Measurements from ENCODE around the gene FGF14.

FGF14 gene

DNA sequence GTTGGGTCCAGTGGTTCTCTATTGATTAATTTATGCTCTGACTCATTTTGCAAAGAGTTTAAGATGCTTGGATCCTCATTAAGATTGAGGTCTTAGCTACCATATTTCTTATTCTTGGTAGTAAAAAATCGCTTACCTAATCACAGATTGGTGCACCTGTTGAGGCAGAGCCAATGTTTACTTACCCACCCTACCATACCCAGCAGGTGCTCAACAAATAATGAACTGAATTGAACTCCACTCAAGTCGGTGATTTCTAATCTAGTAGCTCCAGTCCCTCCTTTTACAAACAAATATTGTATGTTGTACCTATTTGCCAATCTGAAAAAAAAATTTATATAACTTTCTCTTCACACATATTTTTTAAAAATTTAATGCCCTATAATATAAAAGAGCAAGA is 361.0 kb downstream of the FGF14 start:
- TF ChIP-seq ZFX (IDR thresholded peaks at IDR 0.05; ENCODE audit: borderline replicate concordance) (no peak), CTCF (IDR thresholded peaks at IDR 0.05) (no peak)

DNA sequence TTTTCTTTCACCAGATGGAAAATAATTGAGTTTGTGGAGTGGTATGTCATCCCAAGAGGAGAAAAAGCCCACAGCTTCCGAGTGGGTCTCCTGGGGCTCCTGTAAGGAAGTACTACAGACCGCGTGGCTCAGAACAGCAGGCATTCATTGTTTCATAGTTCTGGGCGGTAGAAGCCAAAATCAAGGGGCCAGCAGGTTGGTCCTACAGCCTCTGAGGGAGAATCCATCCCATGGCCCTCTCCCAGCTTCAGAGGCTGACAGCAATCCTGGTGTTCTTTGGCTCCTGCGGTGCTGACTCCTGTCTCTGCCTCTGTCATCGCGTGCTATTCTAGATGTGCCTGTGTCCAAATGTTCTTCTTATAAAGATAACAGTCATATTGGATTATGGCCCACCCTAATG is 362.6 kb downstream of the FGF14 start:
- TF ChIP-seq ZFX (IDR thresholded peaks at IDR 0.05; ENCODE audit: borderline replicate concordance): no peak
- TF ChIP-seq CTCF (IDR thresholded peaks at IDR 0.05): no peak
- H3K27ac ChIP-seq: no peak overlapping the region

More for the DNA sequence above, 361.0 kb downstream of the FGF14 start:
- no peak overlapping the region for H3K27ac ChIP-seq

GRCh38 chr13:102038787-102039186 is 363.1 kb downstream of the FGF14 start:
- no peak overlapping the region for H3K27ac ChIP-seq
- no peak for TF ChIP-seq CTCF (IDR thresholded peaks at IDR 0.05)
- no peak for TF ChIP-seq ZFX (IDR thresholded peaks at IDR 0.05; ENCODE audit: borderline replicate concordance)

GRCh38 chr13:102035969-102036368 is 365.9 kb downstream of the FGF14 start:
- no peak overlapping the region for H3K27ac ChIP-seq
- no peak for TF ChIP-seq ZFX (IDR thresholded peaks at IDR 0.05; ENCODE audit: borderline replicate concordance)
- no peak for TF ChIP-seq CTCF (IDR thresholded peaks at IDR 0.05)

DNA sequence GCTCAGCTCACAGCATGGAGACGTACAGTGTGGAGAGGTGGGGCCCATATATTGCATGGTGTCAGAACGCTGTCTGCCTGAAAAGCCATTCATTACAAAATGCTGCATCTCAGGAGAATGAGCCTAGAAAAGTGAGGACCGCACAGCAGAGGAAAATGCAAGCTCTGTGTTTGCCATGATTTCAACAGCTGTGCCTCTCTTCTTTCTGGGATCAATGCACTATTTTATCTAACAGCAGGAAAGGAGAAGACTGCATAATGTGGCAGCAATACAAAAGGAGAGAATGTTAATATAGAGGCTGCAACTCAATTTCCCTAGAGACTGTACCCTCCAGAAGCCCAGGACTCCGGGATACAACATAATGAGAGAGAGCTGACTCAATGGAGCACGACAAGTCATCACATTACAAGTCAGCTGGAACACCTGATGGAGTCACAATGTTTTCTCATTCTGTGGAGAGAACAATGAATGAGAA is 368.0 kb downstream of the FGF14 start:
- H3K27ac ChIP-seq: no peak overlapping the region
- TF ChIP-seq CTCF (IDR thresholded peaks at IDR 0.05) (no peak), ZFX (IDR thresholded peaks at IDR 0.05; ENCODE audit: borderline replicate concordance) (no peak)

DNA sequence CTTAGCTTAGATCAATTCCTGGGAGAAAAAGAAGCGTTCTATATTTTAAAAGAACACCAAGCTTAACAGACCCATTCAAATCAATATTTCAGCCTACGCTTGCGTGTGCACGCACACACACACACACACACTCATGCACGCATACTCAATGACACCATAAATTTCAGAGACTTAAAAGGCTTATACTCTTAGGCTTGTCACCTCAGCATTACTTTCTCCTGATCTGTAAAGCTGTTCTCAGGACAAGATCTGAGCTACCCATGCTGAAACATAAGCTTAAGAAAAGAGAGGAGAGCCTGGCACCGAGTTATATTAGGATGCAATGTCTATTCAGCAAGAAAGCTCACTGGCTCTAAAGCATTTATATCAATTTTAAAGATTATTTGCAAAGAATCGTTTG is 368.5 kb downstream of the FGF14 start:
- H3K27ac ChIP-seq: no peak overlapping the region
- TF ChIP-seq ZFX (IDR thresholded peaks at IDR 0.05; ENCODE audit: borderline replicate concordance): no peak
- no peak for TF ChIP-seq CTCF (IDR thresholded peaks at IDR 0.05)

DNA sequence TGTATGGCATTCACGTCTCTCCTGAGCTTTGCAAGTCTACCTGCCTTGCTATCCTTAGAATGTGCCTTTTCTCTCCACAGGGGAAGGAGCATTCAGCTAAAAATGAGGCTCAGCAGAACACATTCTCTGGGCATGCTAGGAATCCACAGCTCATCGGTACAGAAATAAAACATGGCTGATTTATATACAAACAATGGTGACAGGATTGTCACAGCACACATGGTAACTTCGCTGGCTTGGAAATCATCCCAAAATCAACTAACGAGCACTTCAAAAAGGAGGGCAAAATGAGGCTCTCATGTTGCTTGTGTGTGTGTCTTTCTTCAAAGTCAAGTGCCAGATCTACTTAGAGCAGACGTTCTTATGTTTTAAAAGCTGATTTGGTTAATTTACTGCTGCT is 373.0 kb downstream of the FGF14 start:
- no peak overlapping the region for H3K27ac ChIP-seq
- TF ChIP-seq CTCF (IDR thresholded peaks at IDR 0.05): no peak
- TF ChIP-seq ZFX (IDR thresholded peaks at IDR 0.05; ENCODE audit: borderline replicate concordance): no peak

Data from 22Rv1 (cell line).